Head of caudate nucleus (tissue), 42 donors: ENCODE measurements around the gene ACSBG1.
A peak's percentile ranks its signal among the peaks of the same experiment; 100 is the strongest.

Source experiments
- DNase-seq, 42 donors: peaks; one replicate each; pipeline versions ENCODE4 v3.0.0 to v3.0.0-alpha.2; 2020 to 2021; ENCODE audit warnings: mixed read lengths in 7 of 42
- intact Hi-C: fragments of 100-400 bp; cut with DNase I; formaldehyde crosslinking; loops from one replicate; pipeline ENCODE4 v1.15.0; 2022

ACSBG1 gene

GRCh38 chr15:78208887-78209645 lies 25.3 kb downstream of the ACSBG1 start:
- intact Hi-C loops, result no loop called here
- peak in 12 of 42 donors; percentile 2 to 62 (median 40) for DNase-seq

- peak in 4 of 42 donors; percentile 9 to 40 (median 20) for DNase-seq
- intact Hi-C loops, result no loop called here
Measured at GRCh38 chr15:78208341-78208844, 26.0 kb downstream of the ACSBG1 start.

DNA sequence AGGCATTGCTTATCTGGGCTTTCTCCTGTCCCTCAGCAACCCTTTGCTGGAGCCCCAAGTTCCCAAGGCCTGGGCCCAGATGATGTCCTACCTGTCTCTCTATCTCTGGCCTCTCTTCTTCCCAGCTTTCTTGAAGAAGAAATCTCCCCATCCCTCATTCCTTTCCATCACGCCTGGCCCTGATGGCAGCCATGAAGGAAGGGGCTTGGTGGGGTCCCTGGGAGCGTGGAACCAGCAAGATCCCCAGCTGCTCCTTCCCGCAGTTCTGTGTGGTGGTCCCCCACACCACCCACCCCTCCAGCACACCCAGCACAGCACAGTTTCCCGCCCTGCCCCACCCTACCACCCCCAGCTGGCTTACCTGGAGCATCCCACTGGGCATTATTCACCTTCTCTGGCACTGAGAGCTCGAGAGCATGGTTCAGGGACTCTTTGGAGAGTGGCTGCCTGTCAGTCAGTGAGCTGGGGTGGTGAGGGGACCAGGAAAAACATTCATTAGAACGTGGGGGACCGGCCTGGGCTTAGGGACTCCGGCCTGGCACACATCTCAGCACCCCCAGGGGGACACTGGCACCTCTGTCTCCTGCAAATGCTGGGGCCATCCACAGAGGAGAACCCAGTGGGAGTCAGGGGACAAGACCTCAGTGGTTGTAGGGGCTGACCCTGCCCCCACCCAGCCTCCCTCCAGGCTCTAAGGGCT lies 26.6 kb downstream of the ACSBG1 start:
- DNase-seq, result peak in 5 of 42 donors; percentile 5 to 40 (median 32)
- intact Hi-C loops, result no loop called here

DNA sequence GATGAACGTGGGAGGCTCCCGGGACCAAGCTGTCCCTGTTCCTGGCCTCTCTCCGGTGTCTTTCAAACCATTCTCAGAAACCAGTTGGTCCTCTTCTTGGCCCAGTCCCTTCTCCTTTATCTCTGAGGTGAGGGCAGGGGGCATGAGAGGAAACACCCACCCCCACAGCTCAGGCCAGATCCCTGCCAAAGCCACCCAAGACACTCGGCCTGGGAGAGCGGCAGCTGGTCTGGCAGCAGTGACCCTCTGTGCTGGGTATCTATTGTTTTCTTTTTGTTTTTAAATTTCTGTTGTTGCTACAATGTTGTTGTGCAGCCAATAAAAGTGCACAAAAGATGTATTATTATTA lies 27.3 kb downstream of the ACSBG1 start:
- peak in 4 of 42 donors; percentile 38 to 63 (median 50) for DNase-seq
- intact Hi-C loops, result no loop called here

DNA sequence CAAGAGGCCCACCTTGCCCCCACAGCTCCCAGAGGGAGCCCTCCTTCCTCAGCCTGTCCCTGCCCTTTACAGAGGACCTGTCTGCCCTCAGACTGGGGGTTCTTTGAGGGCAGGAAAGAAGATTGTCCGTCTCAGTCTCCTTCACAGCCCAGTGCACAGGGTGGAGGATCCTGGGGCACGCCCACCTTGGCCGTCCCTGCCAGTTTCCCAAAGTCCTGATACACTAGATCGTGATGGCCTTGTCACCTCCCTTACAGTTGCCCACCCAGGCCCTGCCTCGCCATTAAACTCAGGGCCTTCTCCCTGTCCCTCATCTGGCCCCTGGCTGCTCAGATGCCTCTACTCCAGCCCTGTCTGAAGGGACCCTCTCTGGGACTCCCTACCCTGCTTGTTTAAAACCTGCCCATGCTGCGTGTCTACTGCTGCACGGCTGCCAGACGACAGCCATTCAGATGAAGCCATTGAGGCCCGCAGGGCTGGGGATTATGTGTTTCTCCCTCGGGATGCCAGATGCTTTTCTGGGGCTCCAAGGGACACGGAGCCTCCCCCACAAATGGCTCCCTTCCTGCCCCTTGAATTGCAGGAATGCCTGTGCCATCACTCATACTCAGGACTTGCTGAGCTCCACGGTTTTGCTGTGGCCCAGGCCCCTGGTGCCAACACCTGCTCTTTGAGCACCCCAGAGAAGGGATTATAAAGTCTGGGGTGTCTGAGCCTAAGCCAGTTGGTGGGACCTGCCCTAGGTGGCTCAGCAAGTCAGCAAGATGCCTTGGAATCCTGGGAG lies 27.8 kb downstream of the ACSBG1 start:
- peak in 7 of 42 donors; percentile 7 to 59 (median 31) for DNase-seq
- intact Hi-C loops, result no loop called here

GRCh38 chr15:78205856-78206255 lies 28.5 kb downstream of the ACSBG1 start:
- peak in 8 of 42 donors; percentile 5 to 57 (median 23) for DNase-seq
- intact Hi-C loops, result no loop called here

DNA sequence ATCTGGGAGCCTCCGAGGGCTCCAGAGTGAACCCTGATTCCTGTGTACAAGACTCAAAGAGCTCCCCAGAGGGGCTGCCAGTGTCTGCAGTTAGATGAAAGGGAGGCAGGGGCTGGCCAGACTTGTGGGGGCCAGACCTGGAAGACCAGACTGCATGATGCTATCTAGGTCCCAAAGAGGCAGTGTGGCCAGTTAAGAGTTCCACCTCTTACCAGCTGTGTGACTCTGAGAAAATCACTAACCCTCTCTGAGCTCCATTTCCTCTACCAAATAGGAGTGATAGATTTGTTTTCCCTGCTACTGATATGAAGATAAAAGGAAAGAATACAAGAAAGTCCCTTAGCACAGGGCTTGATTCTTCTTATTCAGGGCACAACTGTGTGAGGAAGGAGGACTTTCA lies 29.0 kb downstream of the ACSBG1 start:
- DNase-seq, result no peak
- intact Hi-C loops, result no loop called here

GRCh38 chr15:78204351-78205309 lies 29.7 kb downstream of the ACSBG1 start:
- intact Hi-C loops, result no loop called here
- peak in 40 of 42 donors; percentile 38 to 83 (median 68) for DNase-seq

- peak; percentile 59 to 94 (median 85) for DNase-seq
Measured at GRCh38 chr15:78203346-78204225, 30.8 kb downstream of the ACSBG1 start.

DNA sequence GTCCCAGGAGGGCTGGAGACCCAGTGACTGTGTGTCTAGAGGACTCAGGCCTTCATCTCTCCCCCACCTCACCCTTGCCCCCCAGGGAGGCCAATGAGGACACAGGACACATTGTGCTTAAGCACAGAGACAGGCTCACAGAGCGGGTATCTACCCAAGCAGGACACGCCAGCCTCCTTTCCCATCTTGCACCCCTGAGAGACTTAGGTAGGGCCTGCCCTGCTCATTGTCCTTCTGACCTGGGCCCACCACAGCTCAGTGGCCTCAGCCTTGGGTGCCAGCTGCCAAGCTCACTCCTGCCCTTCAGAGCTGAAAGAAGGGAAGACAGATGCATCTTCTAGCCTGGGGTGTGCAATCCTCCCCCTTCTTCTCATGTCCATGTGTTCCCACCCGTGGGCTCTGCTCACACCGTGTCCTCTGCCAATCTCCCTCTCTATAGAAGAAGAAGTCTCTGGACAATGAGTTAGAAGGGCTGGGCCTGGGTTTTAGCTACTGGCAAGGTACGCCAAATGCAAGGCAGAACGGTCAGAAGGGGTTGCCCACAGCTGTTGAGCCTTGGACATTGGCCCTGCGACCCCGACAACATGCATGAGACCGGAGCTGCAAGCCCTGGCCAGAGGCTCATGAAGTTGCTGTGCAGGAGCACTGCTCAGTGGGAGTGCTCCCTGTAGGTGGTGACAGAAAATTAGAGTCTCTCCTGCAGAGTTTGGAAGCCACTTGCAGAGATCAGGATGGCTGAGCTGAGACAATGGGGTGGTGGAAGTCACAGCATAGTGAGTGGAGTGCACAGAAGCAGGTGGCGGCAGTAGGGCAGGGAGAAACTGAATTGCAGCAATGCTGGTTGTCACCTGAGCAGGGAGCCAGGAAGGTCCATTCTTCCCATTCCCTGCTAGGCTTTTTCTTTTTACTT lies 32.8 kb downstream of the ACSBG1 start:
- DNase-seq, result peak in 6 of 42 donors; percentile 8 to 32 (median 20)
- intact Hi-C loops, result no loop called here

More at GRCh38 chr15:78203346-78204225, 30.8 kb downstream of the ACSBG1 start:
- intact Hi-C loops, result no loop called here

DNA sequence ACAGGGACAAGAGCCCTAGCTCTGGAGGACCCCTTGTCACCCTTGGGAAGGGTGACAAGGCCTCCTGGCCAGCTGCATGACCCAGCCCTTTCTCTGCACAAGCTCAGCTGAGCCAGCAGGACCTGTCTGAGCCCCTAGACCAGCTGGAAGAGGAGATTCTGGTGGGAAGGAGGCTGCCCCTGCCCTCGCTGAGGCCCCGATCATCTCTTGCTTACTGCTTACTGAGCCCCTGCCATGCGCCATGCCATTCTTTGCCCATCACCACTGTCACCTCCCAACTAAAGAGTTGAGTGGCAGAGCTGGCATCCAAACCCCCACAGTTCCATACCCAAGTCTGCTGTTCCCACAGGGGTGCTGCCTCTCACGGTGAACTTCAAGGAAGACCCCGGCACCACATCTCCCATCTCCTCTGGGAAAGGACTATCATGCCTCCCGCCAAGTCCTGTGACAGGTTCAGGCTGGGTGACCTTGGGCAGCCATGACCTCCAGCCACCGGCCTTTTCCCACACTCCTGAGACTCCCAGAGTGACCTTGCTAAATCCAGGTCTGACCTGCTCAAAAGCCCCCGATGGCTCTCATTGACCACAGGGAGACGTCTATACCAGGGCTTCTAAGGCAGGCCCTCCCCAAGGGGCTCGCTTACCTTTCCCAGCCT lies 34.0 kb downstream of the ACSBG1 start:
- intact Hi-C loops, result no loop called here
- peak in 7 of 42 donors; percentile 7 to 38 (median 23) for DNase-seq

GRCh38 chr15:78197632-78198031 lies 36.7 kb downstream of the ACSBG1 start:
- intact Hi-C loops, result no loop called here
- DNase-seq, result peak in 12 of 42 donors; percentile 1 to 42 (median 14)

- peak in 12 of 42 donors; percentile 9 to 54 (median 34) for DNase-seq
- intact Hi-C loops, result no loop called here
Measured at GRCh38 chr15:78195735-78196201, 38.6 kb downstream of the ACSBG1 start.

GRCh38 chr15:78194568-78194925 lies 39.8 kb downstream of the ACSBG1 start:
- peak in 4 of 42 donors; percentile 7 to 35 (median 20) for DNase-seq
- intact Hi-C loops, result no loop called here

DNA sequence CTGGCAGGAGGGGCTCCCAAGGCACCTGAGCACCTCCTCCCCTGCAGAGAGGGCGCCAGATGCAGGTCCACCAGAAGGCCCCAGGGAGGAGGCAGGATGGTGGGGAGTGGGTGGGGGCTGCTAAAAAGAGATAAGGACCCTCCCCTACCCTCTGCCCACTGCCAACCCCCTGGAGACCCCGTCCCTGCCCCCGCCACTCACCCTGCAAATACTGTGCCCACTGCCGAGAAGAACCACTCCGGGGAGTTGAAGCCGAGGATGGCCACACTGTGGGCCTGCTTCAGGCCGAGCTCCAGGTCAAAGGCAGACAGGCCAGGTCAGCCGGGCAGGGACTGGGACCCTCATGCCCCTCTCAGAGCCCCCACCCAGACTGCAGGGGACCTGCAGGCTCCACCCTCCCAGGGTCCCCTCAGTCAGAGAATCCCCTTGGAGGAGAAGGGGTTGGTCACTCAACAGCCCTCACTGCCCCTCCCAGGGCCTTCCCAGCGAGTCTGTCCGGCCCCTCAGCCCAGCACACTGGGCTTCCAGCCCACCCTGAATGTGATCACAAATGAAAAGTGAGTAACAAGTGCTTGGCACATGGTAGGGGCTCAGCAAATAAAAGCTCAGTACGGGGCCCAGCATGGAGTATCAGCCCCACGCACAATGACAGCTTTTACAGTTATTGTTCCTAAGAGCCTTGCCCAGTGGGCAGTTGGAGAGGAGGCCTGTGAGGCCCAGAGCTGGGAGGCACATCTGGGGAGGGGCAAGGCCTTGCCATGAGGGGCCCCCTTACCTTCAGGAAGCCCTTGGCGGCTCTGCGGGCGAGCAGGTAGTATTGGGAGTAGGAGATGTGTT lies 40.4 kb downstream of the ACSBG1 start:
- intact Hi-C loops, result no loop called here
- DNase-seq, result peak in 10 of 42 donors; percentile 4 to 45 (median 13)
